GM12892 (cell line): ENCODE data around the gene CCDC27.

Source experiments
- POLR2A ChIP-seq: IDR thresholded peaks from 2 replicates; pipeline ENCODE4 v1.6.1; 2011; ENCODE audit warnings: low read depth, low read length, control low read depth
- POLR2AphosphoS5 ChIP-seq: IDR thresholded peaks from 2 replicates; pipeline ENCODE4 v1.6.1; 2011; ENCODE audit warnings: low read depth, low read length, control low read depth
- TAF1 ChIP-seq: IDR thresholded peaks from 2 replicates; pipeline ENCODE4 v1.6.1; 2011; ENCODE audit warnings: low read depth, mild to moderate bottlenecking, control low read depth, low read length, borderline replicate concordance

DNA sequence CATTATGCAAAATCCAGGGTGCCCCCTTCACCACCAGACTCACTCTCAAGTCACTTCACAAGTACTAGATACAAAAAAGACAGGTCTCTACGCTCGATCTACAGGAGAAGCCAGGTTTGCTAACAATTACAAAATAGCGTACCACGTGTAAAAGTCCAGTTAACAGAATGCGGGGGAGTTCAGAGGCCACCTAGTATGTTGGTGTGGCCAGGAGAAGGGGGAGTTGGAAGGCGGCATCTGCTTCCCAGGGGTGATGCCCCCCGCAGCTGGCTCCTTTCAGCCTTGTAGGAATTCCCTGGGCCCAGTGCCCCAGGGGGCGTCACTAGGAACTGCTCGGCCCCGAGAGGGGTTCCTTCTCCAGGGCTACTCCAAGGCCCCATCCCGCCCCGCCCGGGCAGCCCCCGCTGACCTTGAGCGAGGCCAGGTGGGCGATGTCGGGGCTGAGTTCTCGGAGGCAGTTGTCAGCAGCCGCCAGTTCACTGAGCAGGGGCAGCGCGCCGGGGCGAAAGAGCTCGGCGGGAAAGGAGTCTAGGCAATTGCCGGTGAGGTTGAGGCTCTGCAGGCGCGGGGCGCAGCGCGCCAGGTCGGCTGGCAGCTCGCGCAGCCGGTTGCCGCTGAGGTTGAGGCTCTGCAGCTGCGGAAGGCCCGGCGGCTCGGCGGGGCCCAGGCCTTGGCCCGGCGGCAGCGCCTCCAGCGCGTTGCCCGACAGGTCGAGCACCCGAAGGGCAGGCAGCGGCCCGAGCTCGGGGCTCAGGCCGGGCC, 43.4 kb downstream of the CCDC27 start:
- TF ChIP-seq POLR2AphosphoS5 (no peak), POLR2A (no peak), TAF1 (no peak)
